ENCODE data around the gene CUX1.
A peak's percentile ranks its signal among the peaks of the same experiment; 100 is the strongest.

The CUX1 gene

DNA sequence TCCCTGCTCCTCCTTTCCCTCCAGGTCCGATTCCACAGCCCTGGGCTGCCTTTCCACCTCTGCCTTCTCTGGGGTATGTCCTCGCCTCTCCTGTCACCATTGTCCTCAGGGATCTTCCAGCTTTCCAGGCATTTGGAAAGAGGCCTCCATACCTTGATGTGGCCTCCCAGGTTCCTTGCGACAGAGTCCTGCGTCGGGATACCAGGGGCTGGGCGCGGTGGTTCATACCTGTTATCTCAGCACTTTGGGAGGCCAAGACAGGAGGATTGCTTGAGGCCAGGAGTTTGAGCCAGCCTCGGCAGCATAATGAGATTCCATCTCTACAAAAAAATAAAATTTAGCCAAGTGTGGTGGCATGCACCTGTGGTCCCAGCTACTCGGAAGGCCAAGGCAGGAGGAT, 171.1 kb downstream of the CUX1 start:
- Histone ChIP-seq H3K9me3 (no peaks in the 10 kb centered on the region), H3K27ac (no peak overlapping the region), H3K4me3 (ENCODE audit: low read depth in 1 of 2, low read length in 1 of 2) (no peak overlapping the region), H3K36me3 (peaks cover 18% of the 10 kb centered on the region), H3K4me1 (ENCODE audit: control insufficient read depth in 1 of 2, insufficient read depth in 1 of 2, low read depth in 1 of 2, low read length in 1 of 2) (peaks cover 6 to 18% of the 10 kb centered on the region in 2 experiments), H3K27me3 (no peaks in the 10 kb centered on the region)
- TF ChIP-seq, protein P1, sequence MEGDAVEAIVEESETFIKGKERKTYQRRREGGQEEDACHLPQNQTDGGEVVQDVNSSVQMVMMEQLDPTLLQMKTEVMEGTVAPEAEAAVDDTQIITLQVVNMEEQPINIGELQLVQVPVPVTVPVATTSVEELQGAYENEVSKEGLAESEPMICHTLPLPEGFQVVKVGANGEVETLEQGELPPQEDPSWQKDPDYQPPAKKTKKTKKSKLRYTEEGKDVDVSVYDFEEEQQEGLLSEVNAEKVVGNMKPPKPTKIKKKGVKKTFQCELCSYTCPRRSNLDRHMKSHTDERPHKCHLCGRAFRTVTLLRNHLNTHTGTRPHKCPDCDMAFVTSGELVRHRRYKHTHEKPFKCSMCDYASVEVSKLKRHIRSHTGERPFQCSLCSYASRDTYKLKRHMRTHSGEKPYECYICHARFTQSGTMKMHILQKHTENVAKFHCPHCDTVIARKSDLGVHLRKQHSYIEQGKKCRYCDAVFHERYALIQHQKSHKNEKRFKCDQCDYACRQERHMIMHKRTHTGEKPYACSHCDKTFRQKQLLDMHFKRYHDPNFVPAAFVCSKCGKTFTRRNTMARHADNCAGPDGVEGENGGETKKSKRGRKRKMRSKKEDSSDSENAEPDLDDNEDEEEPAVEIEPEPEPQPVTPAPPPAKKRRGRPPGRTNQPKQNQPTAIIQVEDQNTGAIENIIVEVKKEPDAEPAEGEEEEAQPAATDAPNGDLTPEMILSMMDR (IDR thresholded peaks at IDR 0.05), result no peak

DNA sequence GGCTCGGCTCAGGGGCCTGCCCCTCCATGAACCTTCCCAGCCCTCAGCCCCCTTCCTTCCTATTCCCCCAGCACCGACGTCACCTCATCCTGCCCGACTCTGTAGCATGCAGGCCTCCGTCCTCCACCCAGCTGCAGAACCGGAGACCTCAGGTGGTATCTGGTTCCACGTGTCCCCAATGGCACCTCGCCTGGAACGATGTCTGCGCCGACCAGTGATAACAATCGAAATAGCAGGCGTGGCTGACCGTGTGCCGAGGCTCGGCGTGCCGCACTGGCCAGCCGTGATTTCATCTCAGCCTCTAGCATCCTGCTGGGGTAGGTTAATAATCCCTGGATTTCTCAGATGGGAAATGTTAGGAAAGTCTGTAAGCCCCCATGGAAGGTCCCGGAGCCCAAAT, 171.7 kb downstream of the CUX1 start:
- peaks cover 18% of the 10 kb centered on the region for H3K36me3 ChIP-seq
- H3K9me3 ChIP-seq, result no peaks in the 10 kb centered on the region
- H3K27ac ChIP-seq, result no peak overlapping the region
- H3K4me3 ChIP-seq (ENCODE audit: low read depth in 1 of 2, low read length in 1 of 2), result no peak overlapping the region
- peaks cover 6 to 18% of the 10 kb centered on the region in 2 experiments for H3K4me1 ChIP-seq (ENCODE audit: control insufficient read depth in 1 of 2, insufficient read depth in 1 of 2, low read depth in 1 of 2, low read length in 1 of 2)
- H3K27me3 ChIP-seq, result no peaks in the 10 kb centered on the region
- TF ChIP-seq, protein P1 (IDR thresholded peaks at IDR 0.05), result no peak

DNA sequence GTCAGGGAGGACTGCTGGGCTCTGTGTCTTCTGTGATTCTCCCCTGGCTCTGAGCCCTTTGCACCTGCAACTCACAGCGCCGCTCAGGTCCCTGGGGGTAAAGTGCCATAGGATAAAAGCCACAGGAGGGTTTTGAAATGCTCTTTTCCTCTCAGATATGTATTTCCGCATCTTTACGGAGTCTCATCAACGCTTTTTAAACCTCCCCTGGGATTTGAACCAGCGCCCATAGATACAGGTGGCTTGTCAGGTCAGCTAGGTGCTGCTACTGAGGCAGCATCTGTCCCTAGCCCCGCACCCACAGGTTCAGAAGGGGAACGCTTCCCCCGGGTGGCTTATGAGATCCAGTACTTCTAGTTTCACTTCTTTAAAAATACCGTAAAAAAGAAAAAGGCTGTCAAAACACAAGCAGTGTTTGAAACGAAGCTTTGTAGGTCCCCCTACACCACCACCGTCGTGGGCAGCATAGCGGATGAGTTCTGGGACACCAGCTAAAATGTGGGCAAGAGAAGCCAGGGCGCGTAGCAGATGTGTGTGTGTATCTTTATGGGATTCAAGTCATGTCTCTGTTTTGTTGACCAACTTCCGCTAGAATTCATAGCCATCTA, 173.5 kb downstream of the CUX1 start:
- Histone ChIP-seq H3K27me3 (no peaks in the 10 kb centered on the region), H3K36me3 (peaks cover 18% of the 10 kb centered on the region), H3K9me3 (no peaks in the 10 kb centered on the region), H3K4me1 (ENCODE audit: control insufficient read depth in 1 of 2, insufficient read depth in 1 of 2, low read depth in 1 of 2, low read length in 1 of 2) (peaks cover 6 to 16% of the 10 kb centered on the region in 2 experiments), H3K27ac (peak overlapping the region; percentile 15), H3K4me3 (ENCODE audit: low read depth in 1 of 2, low read length in 1 of 2) (no peak overlapping the region)
- TF ChIP-seq, protein P1 (IDR thresholded peaks at IDR 0.05), result no peak

DNA sequence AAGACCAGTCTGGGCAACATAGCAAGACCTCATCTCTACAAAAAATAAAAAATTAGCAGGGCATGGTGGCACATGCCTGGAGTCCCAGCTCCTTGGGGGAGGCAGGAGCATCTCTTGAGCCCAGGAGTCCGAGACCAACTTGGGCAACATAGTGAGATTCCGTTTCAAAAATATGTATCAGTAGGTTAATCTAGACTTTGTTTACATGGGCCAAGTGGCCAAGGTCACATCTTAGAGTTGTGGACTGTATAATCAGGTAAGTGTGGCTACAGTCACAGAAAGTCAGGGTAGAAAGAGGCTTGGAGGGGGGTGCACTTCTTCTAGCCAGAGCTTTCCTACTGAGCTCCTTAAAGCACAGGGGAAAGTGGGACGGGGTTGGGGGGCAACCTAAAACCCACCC, 174.4 kb downstream of the CUX1 start:
- no peaks in the 10 kb centered on the region for H3K9me3 ChIP-seq
- no peak overlapping the region for H3K4me3 ChIP-seq (ENCODE audit: low read depth in 1 of 2, low read length in 1 of 2)
- peaks cover 10 to 22% of the 10 kb centered on the region in 2 experiments for H3K4me1 ChIP-seq (ENCODE audit: control insufficient read depth in 1 of 2, insufficient read depth in 1 of 2, low read depth in 1 of 2, low read length in 1 of 2)
- peaks cover 14% of the 10 kb centered on the region for H3K36me3 ChIP-seq
- TF ChIP-seq, protein P1 (IDR thresholded peaks at IDR 0.05), result no peak
- H3K27ac ChIP-seq, result no peak overlapping the region
- no peaks in the 10 kb centered on the region for H3K27me3 ChIP-seq

DNA sequence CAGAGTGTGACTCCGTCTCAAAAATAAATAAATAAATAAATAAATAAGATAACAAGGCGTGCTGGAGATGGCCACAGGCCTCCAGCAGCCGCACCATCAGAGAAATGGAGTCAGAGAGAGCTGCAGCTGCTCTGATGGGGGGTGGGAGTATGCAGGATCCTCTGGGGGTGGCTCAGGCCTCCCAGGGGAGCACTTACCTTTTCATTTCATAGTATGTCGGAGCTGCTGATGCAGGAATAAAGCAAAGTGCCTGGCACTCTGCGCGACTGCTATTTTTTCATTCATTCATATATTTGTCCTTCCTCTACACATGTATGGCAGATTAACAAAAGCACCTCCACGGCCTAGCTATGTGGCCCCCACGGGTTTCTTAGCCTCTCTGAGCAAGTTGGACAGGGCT, 175.9 kb downstream of the CUX1 start:
- Histone ChIP-seq H3K27me3 (no peaks in the 10 kb centered on the region), H3K36me3 (peaks cover 11% of the 10 kb centered on the region), H3K4me3 (ENCODE audit: low read depth in 1 of 2, low read length in 1 of 2) (no peak overlapping the region), H3K27ac (no peak overlapping the region), H3K9me3 (no peaks in the 10 kb centered on the region), H3K4me1 (ENCODE audit: control insufficient read depth in 1 of 2, insufficient read depth in 1 of 2, low read depth in 1 of 2, low read length in 1 of 2) (peaks cover 15 to 31% of the 10 kb centered on the region in 2 experiments)
- TF ChIP-seq, protein P1 (IDR thresholded peaks at IDR 0.05), result no peak

Data from neutrophil (primary cell).